Upper lobe of right lung (tissue), 1 donor: Measurements from ENCODE around the gene CAPN12. TPM values are rescaled to one million over a fixed set of nuclear protein-coding genes. Genes with fewer than 3 reads are reported as not detected.

Experiments
- ATAC-seq: fragments of 200-7000 bp; cut with Tn5 transposase; one replicate; pipeline ENCODE4 v1.9.1; 2020; ENCODE audit warnings: mild to moderate bottlenecking, moderate library complexity
- DNase-seq: peaks from one replicate; pipeline ENCODE4 v3.0.0-alpha.2; 2020
- H3K27ac ChIP-seq: fragments of 200-600 bp; one replicate; pipeline ENCODE4 v1.8.0; 2022
- H3K27me3 ChIP-seq: fragments of 200-600 bp; one replicate; pipeline ENCODE4 v1.8.0; 2022; ENCODE audit warnings: mild to moderate bottlenecking
- H3K36me3 ChIP-seq: fragments of 200-600 bp; one replicate; pipeline ENCODE4 v1.8.0; 2022
- H3K4me1 ChIP-seq: fragments of 200-600 bp; one replicate; pipeline ENCODE4 v1.8.0; 2022
- H3K4me3 ChIP-seq: fragments of 200-600 bp; one replicate; pipeline ENCODE4 v1.8.0; 2022; ENCODE audit warnings: mild to moderate bottlenecking
- H3K9me3 ChIP-seq: fragments of 200-600 bp; one replicate; pipeline ENCODE4 v1.8.0; 2022
- CTCF ChIP-seq: fragments of 200-600 bp; IDR thresholded peaks from one replicate; pipeline ENCODE4 v1.8.0; 2022; ENCODE audit warnings: antibody characterized with exemption
- intact Hi-C: fragments of 100-400 bp; cut with DNase I; formaldehyde crosslinking; loops from one replicate; pipeline ENCODE4 v1.11.0; 2022
- total RNA-seq: library from RNA; stranded (reverse); fragmentation: NEBNext Ultra II Directional; extraction: Animal tissue kit (Norgen Biotek cat#: 25700); gene quantifications from one replicate; pipeline ENCODE4 v1.2.1, GENCODE V29; 2021
- donor health status: DM: no; HTN: yes; CAD: no; lungs with severe emphysema.

The CAPN12 gene
- total RNA-seq, 1 donor from 2014 or later = 14.4 TPM

- no peak for TF ChIP-seq CTCF
- peaks cover 25% of the 10 kb centered on the region for H3K36me3 ChIP-seq
- intact Hi-C loops = no loop called here
- DNase-seq (no peak), ATAC-seq (no peak)
- H3K27me3 ChIP-seq = no peaks in the 10 kb centered on the region
- H3K4me3 ChIP-seq = no peak overlapping the region
- H3K4me1 ChIP-seq = peaks cover 89% of the 10 kb centered on the region
- peak overlapping the region; percentile 28 for H3K27ac ChIP-seq
- no peaks in the 10 kb centered on the region for H3K9me3 ChIP-seq
Measured at GRCh38 chr19:38695832-38696728, 48.2 kb downstream of the CAPN12 start.

DNA sequence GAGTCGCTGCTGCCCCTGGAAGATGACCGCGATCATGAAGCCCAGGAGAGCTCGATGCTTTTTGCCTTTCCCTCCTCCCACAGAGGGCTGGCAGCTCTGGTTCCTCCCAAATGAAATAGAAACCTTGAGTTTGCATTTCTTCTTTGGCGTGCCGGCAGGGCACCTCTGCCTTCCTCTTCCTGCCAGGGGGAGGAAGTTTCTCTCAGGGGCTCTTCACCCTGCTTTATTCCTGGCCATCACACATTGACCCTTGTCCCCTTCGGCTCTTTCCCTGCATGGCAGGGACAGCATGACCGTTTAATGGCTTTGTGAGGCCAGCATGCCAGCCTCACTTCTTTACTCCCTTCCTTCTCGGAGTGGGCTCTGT is 49.0 kb downstream of the CAPN12 start:
- Histone ChIP-seq H3K4me3 (no peak overlapping the region), H3K36me3 (peaks cover 17% of the 10 kb centered on the region), H3K27ac (peak overlapping the region; percentile 28), H3K27me3 (no peaks in the 10 kb centered on the region), H3K9me3 (no peaks in the 10 kb centered on the region), H3K4me1 (peaks cover 87% of the 10 kb centered on the region)
- intact Hi-C loops = no loop called here
- ATAC-seq (peak; percentile 4), DNase-seq (peak; percentile 54)
- no peak for TF ChIP-seq CTCF

DNA sequence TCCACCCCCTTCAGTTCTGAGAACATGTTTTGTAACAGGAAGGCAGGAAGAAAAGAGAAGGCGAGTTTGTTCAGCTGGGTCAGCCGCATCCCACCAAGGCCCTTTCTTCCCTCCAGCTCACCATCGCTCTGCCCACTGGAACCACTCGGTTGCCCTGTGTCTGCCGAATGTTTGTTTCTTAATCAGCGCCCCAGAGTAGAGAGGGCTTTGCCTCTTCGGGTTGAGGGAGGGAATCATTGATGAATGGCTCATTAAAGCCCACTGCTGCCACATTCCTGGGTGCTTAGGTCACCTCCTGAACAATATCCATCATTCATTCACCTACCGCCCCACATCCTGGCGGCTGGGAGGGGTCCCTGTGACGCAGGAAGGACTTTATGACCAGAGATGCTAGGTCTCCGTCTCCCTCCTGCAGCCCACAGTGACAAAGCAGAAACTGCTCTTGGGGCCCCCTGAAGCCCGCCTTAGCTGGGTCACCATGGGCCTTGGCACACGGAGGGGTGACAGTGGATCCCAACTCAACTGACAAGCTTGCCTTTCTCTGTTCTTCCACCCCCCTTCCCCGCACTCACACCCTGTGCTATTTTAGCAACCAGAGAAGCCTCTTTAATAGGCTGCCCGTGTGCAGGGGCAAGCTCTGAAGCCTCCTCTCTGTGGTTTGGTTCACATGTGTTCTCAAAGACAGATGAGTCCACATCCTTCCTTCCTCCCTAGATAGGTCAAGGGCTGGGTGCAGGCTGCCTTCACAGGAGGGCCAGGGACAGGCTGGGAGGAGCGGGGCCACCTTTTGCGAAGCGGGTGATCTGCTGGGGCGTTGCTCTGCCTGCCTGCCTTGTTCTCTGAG is 50.7 kb downstream of the CAPN12 start:
- Histone ChIP-seq H3K4me3 (no peak overlapping the region), H3K27me3 (no peaks in the 10 kb centered on the region), H3K27ac (peak overlapping the region; percentile 79), H3K9me3 (no peaks in the 10 kb centered on the region), H3K36me3 (peaks cover 16% of the 10 kb centered on the region), H3K4me1 (peaks cover 72% of the 10 kb centered on the region)
- no peak for TF ChIP-seq CTCF
- ATAC-seq = peak; percentile 43
- intact Hi-C loops = no loop called here
- DNase-seq = peak; percentile 60

GRCh38 chr19:38692458-38693379 is 51.6 kb downstream of the CAPN12 start:
- no peaks in the 10 kb centered on the region for H3K9me3 ChIP-seq
- peaks cover 16% of the 10 kb centered on the region for H3K36me3 ChIP-seq
- no peak overlapping the region for H3K4me3 ChIP-seq
- H3K27ac ChIP-seq = peak overlapping the region; percentile 79
- H3K27me3 ChIP-seq = no peaks in the 10 kb centered on the region
- TF ChIP-seq CTCF = no peak
- DNase-seq (no peak), ATAC-seq (no peak)
- intact Hi-C loops = no loop called here
- peaks cover 72% of the 10 kb centered on the region for H3K4me1 ChIP-seq

DNA sequence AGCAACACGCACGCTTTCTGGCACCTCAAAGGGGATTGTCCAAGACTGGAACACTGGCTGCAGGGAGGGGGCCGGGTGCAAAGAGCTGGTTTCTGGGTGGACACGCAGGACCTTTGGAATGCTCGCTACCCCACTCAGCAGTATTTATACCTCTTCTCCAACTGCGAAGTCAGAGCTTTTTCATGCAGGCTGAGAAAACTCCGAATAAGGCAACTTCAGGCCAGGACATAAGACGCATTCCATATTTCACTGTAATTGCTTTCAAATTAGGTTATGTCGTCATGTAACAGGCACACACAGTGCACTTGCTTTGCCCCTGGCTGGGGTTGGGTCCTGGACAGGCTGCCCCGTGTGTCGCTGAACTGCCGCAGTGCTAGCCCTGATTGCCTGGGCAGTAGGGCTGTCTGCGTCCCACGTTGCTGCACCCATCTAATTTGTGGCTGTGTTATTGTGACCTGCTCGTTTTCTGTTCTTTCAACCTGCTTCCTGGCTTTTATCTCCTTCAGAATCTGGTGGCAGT is 52.3 kb downstream of the CAPN12 start:
- no peak for TF ChIP-seq CTCF
- no peak for DNase-seq
- H3K4me3 ChIP-seq = no peak overlapping the region
- H3K27ac ChIP-seq = peak overlapping the region; percentile 79
- intact Hi-C loops = no loop called here
- peak; percentile 78 for ATAC-seq
- H3K4me1 ChIP-seq = peaks cover 72% of the 10 kb centered on the region
- H3K36me3 ChIP-seq = peaks cover 11% of the 10 kb centered on the region
- no peaks in the 10 kb centered on the region for H3K9me3 ChIP-seq
- H3K27me3 ChIP-seq = no peaks in the 10 kb centered on the region
